Mesenchymal stem cell (in vitro differentiated cells and primary cell): Measurements from ENCODE around the gene CRNKL1.

Experiments
- DNase-seq: peaks from one replicate; pipeline ENCODE4 v3.0.0-alpha.2; 2013
- H2AFZ ChIP-seq: one replicate; pipeline ENCODE4 v1.6.1; 2013; ENCODE audit warnings: low read depth, mild to moderate bottlenecking, control low read depth, inconsistent platforms, low read length, moderate library complexity
- H2AK5ac ChIP-seq: 2 replicates; pipeline ENCODE4 v1.6.1; 2013; ENCODE audit warnings: low read length, moderate library complexity, mild to moderate bottlenecking, inconsistent platforms; ENCODE audit not compliant: severe bottlenecking
- H2BK120ac ChIP-seq: one replicate; pipeline ENCODE4 v1.6.1; 2013; ENCODE audit warnings: low read depth, mild to moderate bottlenecking, inconsistent platforms, low read length, moderate library complexity
- H2BK12ac ChIP-seq, 2 experiments: one replicate each; pipeline ENCODE4 v1.6.1; 2013; ENCODE audit warnings: inconsistent platforms in 2 of 2, low read length in 2 of 2, mild to moderate bottlenecking in 2 of 2, moderate library complexity in 2 of 2, control low read depth in 1 of 2
- H2BK15ac ChIP-seq: one replicate; pipeline ENCODE4 v1.6.1; 2013; ENCODE audit warnings: mild to moderate bottlenecking, low read depth, inconsistent platforms; ENCODE audit not compliant: poor library complexity, severe bottlenecking
- H2BK5ac ChIP-seq: 2 replicates; pipeline ENCODE4 v1.6.1; 2013; ENCODE audit warnings: low read depth, mild to moderate bottlenecking, low read length, control low read depth, inconsistent platforms; ENCODE audit not compliant: poor library complexity, severe bottlenecking
- H3K14ac ChIP-seq, 2 experiments: one replicate each; pipeline ENCODE4 v1.6.1; 2013; ENCODE audit warnings: inconsistent platforms in 2 of 2, low read length in 2 of 2, control low read depth in 1 of 2, mild to moderate bottlenecking in 1 of 2, moderate library complexity in 1 of 2
- H3K18ac ChIP-seq, 2 experiments: one replicate each; pipeline ENCODE4 v1.6.1; 2013; ENCODE audit warnings: inconsistent platforms in 2 of 2, low read length in 2 of 2, control low read depth in 1 of 2, low read depth in 1 of 2, mild to moderate bottlenecking in 1 of 2
- H3K23ac ChIP-seq, 2 experiments: one replicate each; pipeline ENCODE4 v1.6.1; 2013; ENCODE audit warnings: inconsistent platforms in 2 of 2, low read length in 2 of 2, mild to moderate bottlenecking in 2 of 2, moderate library complexity in 2 of 2, control low read depth in 1 of 2
- H3K27ac ChIP-seq: 2 replicates; pipeline ENCODE4 v1.5.1; 2013; ENCODE audit warnings: mild to moderate bottlenecking, moderate library complexity, low read length, control low read depth, inconsistent platforms; ENCODE audit not compliant: poor library complexity, severe bottlenecking
- H3K27me3 ChIP-seq, 2 experiments: 2 replicates each; pipeline versions ENCODE4 v1.6.1 to v1.7.0; 2013; ENCODE audit warnings: low read length in 2 of 2, mild to moderate bottlenecking in 2 of 2, moderate library complexity in 2 of 2, control low read depth in 1 of 2, inconsistent platforms in 1 of 2; ENCODE audit not compliant: control insufficient read depth in 1 of 2, insufficient read depth in 1 of 2
- H3K36me3 ChIP-seq, 2 experiments: 2 replicates each; pipeline versions ENCODE4 v1.6.1 to v1.7.0; 2013; ENCODE audit warnings: low read length in 2 of 2, control low read depth in 1 of 2, inconsistent platforms in 1 of 2, low read depth in 1 of 2, mild to moderate bottlenecking in 1 of 2; ENCODE audit not compliant: insufficient read depth in 2 of 2, control insufficient read depth in 1 of 2
- H3K4ac ChIP-seq, 2 experiments: one replicate each; pipeline ENCODE4 v1.6.1; 2013; ENCODE audit warnings: inconsistent platforms in 2 of 2, low read length in 2 of 2, mild to moderate bottlenecking in 2 of 2, moderate library complexity in 2 of 2, control low read depth in 1 of 2, low read depth in 1 of 2
- H3K4me1 ChIP-seq: 2 replicates; pipeline ENCODE4 v1.6.1; 2013; ENCODE audit warnings: low read depth, low read length, control low read depth; ENCODE audit not compliant: control insufficient read depth, insufficient read depth
- H3K4me2 ChIP-seq: 2 replicates; pipeline ENCODE4 v1.6.1; 2013; ENCODE audit warnings: low read length, mild to moderate bottlenecking, inconsistent platforms; ENCODE audit not compliant: poor library complexity, severe bottlenecking
- H3K4me3 ChIP-seq, 2 experiments: 2 replicates each; pipeline versions ENCODE4 v1.5.1 to v1.7.0; 2013; ENCODE audit warnings: low read length in 2 of 2, mild to moderate bottlenecking in 2 of 2, control low read depth in 1 of 2, low read depth in 1 of 2; ENCODE audit not compliant: insufficient read depth in 1 of 2
- H3K79me1 ChIP-seq: replicated peaks from 2 replicates; pipeline ENCODE4 v1.6.1; 2013; ENCODE audit warnings: mild to moderate bottlenecking, control low read depth, low read length, inconsistent platforms; ENCODE audit not compliant: poor library complexity, severe bottlenecking
- H3K9ac ChIP-seq: 2 replicates; pipeline ENCODE4 v1.7.0; 2013; ENCODE audit warnings: mild to moderate bottlenecking, low read length, moderate library complexity
- H3K9me3 ChIP-seq: 2 replicates; pipeline ENCODE4 v1.7.0; 2013; ENCODE audit warnings: mild to moderate bottlenecking, low read length; ENCODE audit not compliant: control insufficient read depth
- H4K8ac ChIP-seq: one replicate; pipeline ENCODE4 v1.6.1; 2013; ENCODE audit warnings: inconsistent platforms, mild to moderate bottlenecking, low read length, moderate library complexity
- H4K91ac ChIP-seq: one replicate; pipeline ENCODE4 v1.6.1; 2013; ENCODE audit warnings: mild to moderate bottlenecking, low read length, inconsistent platforms
- WGBS: methylation state at CpG from one replicate; pipeline ENCODE4 v1.1.7; 2013; ENCODE audit warnings: mixed read lengths; 5-methylcytosine and 5-hydroxymethylcytosine counted together

The CRNKL1 gene

DNA sequence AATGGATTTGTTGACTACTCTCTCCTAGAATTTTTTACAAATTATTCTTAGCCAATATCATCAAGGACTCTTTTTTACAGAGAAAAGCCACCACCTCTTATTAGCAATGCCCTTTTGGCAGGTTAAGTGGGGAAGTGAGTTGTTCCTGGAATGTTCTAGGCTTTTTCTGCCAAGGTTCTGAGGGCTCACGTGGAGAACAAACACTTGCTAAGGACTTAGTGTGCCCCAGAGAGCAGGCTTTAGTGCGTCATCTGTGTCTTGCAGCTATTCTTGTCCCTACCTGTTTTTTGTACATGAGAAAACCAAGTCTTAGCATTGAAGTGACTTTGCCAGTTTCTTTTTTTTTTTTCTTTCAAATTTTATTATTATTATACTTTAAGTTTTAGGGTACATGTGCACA is 33.5 kb upstream of the CRNKL1 start:
- Histone ChIP-seq H3K9me3 (no peaks in the 10 kb centered on the region), H2AFZ (no peak overlapping the region), H3K18ac (no peak overlapping the region), H4K91ac (no peak overlapping the region), H3K27me3 (peaks cover 21 to 26% of the 10 kb centered on the region in 2 experiments), H3K4me2 (no peak overlapping the region), H3K79me1 (no peaks in the 10 kb centered on the region), H3K14ac (no peak overlapping the region), H2AK5ac (no peak overlapping the region), H3K27ac (no peak overlapping the region), H3K9ac (no peak overlapping the region), H4K8ac (no peak overlapping the region), H3K4ac (no peak overlapping the region), H2BK120ac (no peak overlapping the region), H2BK15ac (no peak overlapping the region), H3K4me3 (no peak overlapping the region), H2BK12ac (no peak overlapping the region), H3K23ac (no peak overlapping the region), H3K36me3 (no peaks in the 10 kb centered on the region), H3K4me1 (no peaks in the 10 kb centered on the region), H2BK5ac (no peak overlapping the region)
- WGBS: 63% methylated on average over 2 of the region's 2 CpGs
- DNase-seq: no peak

DNA sequence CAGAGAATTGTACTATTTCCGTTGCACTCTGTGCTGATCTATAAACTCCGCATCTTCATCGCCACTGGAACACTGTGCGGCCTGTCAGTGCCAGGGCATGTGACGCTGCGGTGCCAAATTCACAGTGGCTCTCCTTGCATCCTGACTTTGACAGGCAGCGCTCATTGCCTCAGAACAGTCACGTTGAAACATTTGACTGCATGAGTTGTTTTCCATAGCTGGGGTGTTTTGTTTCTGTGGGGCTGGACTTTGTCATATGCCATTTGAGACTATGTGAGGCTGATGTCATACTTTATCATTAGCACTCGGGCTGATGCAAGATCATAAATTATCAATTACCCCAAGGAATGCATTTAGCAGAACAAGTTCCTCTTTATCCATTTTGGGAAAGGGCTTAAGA is 32.8 kb upstream of the CRNKL1 start:
- Histone ChIP-seq H3K4me3 (no peak overlapping the region), H3K27me3 (peaks cover 20 to 26% of the 10 kb centered on the region in 2 experiments), H2BK120ac (no peak overlapping the region), H3K27ac (no peak overlapping the region), H3K4me2 (no peak overlapping the region), H3K14ac (no peak overlapping the region), H3K18ac (no peak overlapping the region), H2BK15ac (no peak overlapping the region), H2AK5ac (no peak overlapping the region), H2AFZ (no peak overlapping the region), H3K23ac (no peak overlapping the region), H3K36me3 (no peaks in the 10 kb centered on the region), H3K79me1 (no peaks in the 10 kb centered on the region), H2BK12ac (no peak overlapping the region), H3K4ac (peak overlapping the region in 1 of 2 experiments; percentile 54), H3K4me1 (no peaks in the 10 kb centered on the region), H4K91ac (no peak overlapping the region), H3K9me3 (no peaks in the 10 kb centered on the region), H4K8ac (no peak overlapping the region), H2BK5ac (no peak overlapping the region), H3K9ac (peak overlapping the region; percentile 7)
- WGBS: 85% methylated on average over 8 of the region's 9 CpGs
- DNase-seq: no peak

DNA sequence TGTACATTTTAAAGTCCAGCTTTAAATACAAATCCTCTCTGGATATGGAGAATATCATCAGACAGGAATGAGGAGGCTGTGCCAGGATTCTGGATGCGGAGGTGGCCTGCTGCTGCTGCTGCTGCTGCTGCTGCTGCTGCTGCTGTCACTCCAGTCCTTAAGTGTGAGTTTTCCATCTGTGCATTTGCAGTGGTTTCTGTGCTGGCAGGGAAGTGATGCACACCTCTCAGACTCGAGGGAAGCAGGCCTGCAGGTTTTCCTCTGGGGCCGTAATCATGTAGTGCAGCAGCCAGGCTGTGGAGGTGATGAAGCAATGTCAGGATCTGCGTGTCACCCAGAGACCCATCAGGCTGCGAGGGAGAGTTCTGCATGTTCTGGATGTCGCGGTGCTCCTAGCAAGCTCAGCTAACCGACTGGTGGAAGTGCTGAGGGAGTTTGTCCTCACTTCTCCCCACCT is 32.1 kb upstream of the CRNKL1 start:
- no peak overlapping the region for H2BK12ac ChIP-seq
- H3K4me2 ChIP-seq: no peak overlapping the region
- 68% methylated on average over 4 of the region's 8 CpGs for WGBS

DNA sequence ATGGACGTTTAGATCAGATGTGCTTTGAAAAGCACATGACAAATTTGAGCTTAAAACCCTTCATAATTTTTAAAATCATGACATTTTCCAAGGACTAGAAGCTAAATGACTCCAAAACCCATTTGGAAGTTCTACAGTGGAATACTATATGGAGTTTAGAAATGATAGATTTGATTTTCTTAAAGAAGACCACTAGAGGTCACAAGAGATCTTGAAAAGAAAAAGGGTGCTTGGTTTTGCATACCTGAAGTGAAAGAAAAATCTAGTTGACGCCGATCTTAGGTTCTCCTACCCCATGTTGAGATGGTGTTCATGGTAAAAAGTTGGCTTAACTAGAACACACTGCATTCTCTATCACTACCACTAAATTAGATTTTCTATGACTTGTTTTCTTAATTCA is 31.5 kb upstream of the CRNKL1 start:
- no peak overlapping the region for H3K4me3 ChIP-seq
- no peak overlapping the region for H3K27ac ChIP-seq
- H3K23ac ChIP-seq: no peak overlapping the region
- H3K27me3 ChIP-seq: peaks cover 15 to 32% of the 10 kb centered on the region in 2 experiments
- H3K4me1 ChIP-seq: no peaks in the 10 kb centered on the region
- peak overlapping the region; percentile 15 for H3K9ac ChIP-seq
- H3K36me3 ChIP-seq: no peaks in the 10 kb centered on the region
- H3K18ac ChIP-seq: no peak overlapping the region
- H3K79me1 ChIP-seq: no peaks in the 10 kb centered on the region
- no peak overlapping the region for H4K91ac ChIP-seq
- H2BK5ac ChIP-seq: no peak overlapping the region
- 0% methylated on average over 1 of the region's 3 CpGs for WGBS
- no peak overlapping the region for H3K14ac ChIP-seq
- peak; percentile 43 for DNase-seq
- no peak overlapping the region for H2BK15ac ChIP-seq
- H2AK5ac ChIP-seq: no peak overlapping the region
- no peak overlapping the region for H3K4me2 ChIP-seq
- no peak overlapping the region for H2BK120ac ChIP-seq
- H3K9me3 ChIP-seq: no peaks in the 10 kb centered on the region
- H2BK12ac ChIP-seq: no peak overlapping the region
- H4K8ac ChIP-seq: no peak overlapping the region
- no peak overlapping the region for H3K4ac ChIP-seq
- no peak overlapping the region for H2AFZ ChIP-seq

More for the DNA sequence above, 32.1 kb upstream of the CRNKL1 start:
- H3K9ac ChIP-seq: peak overlapping the region; percentile 15
- no peak overlapping the region for H4K91ac ChIP-seq
- no peak overlapping the region for H2BK5ac ChIP-seq
- peaks cover 18 to 27% of the 10 kb centered on the region in 2 experiments for H3K27me3 ChIP-seq
- H3K79me1 ChIP-seq: no peaks in the 10 kb centered on the region
- no peak overlapping the region for H2AK5ac ChIP-seq
- no peak for DNase-seq
- H2BK120ac ChIP-seq: no peak overlapping the region
- H3K4ac ChIP-seq: no peak overlapping the region
- no peak overlapping the region for H2BK15ac ChIP-seq
- H3K4me3 ChIP-seq: no peak overlapping the region
- H3K27ac ChIP-seq: no peak overlapping the region
- H3K36me3 ChIP-seq: no peaks in the 10 kb centered on the region
- no peak overlapping the region for H2AFZ ChIP-seq
- no peak overlapping the region for H4K8ac ChIP-seq
- H3K23ac ChIP-seq: no peak overlapping the region
- no peaks in the 10 kb centered on the region for H3K9me3 ChIP-seq
- H3K4me1 ChIP-seq: no peaks in the 10 kb centered on the region
- H3K14ac ChIP-seq: peak overlapping the region in 1 of 2 experiments; percentile 18
- no peak overlapping the region for H3K18ac ChIP-seq
